ENCODE measurements around the gene BTNL2. TPM values are rescaled to one million over a fixed set of nuclear protein-coding genes. Genes with fewer than 3 reads are reported as not detected.
"Not testable (repeated sequence)": the region's sequence is repeated elsewhere in the genome, so short reads cannot be mapped to it uniquely, and the experiment has no call there.

BTNL2 gene
- total RNA-seq, 1 donor from 2014 or later, result not detected

DNA sequence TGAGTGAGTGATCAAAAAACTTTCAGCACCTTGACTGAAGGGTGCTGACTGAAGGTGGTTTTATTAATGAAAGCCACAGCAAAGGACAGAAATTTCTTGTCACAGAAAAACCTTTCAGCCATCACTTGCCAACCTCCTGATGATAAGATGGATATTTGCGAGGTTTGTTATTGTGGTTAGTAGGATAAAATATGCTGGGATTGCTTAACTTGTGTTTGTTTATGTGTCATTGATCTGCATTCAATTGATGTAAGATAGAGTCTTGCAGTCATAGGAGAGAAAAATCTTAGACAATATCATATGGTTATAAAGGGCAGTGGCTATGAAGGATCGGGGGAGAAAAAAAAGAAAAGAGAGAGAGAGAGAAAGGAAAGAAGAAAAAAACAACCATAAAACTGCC is 36.5 kb downstream of the BTNL2 start:
- DNase-seq (ENCODE audit: low spot score), result no peak

- DNase-seq (ENCODE audit: low spot score), result no peak
Measured at GRCh38 chr6:32369660-32370059, 37.3 kb downstream of the BTNL2 start.

DNA sequence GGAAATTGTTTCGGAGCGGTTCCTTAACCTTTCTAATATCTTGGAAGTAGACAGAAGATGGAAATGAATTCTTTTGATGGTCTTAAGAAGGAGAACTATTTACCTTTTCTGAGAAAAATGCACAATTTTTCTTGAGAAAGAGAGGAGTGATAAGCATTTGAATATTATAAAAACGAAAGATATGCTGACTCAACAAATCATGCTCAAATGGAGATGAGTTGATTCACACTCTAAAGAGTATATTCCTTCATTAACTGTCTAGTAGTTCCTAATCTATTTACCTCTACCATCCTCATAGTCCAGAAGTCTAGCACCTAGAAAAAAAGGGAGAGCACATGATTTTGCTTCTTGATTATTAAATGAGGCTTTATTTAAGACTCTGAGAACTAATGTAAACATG is 39.3 kb downstream of the BTNL2 start:
- no peak for DNase-seq (ENCODE audit: low spot score)

- DNase-seq (ENCODE audit: low spot score), result not testable (repeated sequence)
Measured at GRCh38 chr6:32359225-32359624, 47.8 kb downstream of the BTNL2 start.

- not testable (repeated sequence) for DNase-seq (ENCODE audit: low spot score)
Measured at GRCh38 chr6:32358548-32358947, 48.4 kb downstream of the BTNL2 start.

GRCh38 chr6:32355018-32355417 is 52.0 kb downstream of the BTNL2 start:
- DNase-seq (ENCODE audit: low spot score), result no peak

DNA sequence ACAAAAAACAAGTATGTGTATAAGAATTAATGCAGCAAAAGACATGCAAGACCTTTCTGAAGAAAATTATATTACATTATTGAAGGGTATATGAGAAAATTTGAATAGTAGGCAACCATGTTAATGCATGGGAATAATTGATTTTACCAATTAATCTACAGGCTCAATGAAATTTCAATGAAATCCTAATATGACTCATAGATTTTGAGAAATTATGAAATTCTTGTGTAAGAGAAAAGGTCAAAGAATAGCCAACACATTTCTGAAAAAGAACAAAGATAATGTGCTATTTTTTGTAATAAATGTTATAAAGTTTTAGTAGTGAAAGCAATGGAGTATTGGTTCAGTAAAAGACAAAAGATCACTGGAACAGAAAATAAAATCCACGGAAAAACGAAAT is 53.6 kb downstream of the BTNL2 start:
- no peak for DNase-seq (ENCODE audit: low spot score)

Other genes with a start within 250 kb of the BTNL2 start
- 15.5 TPM for gene EGFL8, start 242.6 kb downstream of the BTNL2 start, total RNA-seq
- gene AGPAT1, start 231.1 kb downstream of the BTNL2 start, total RNA-seq, result 39.9 TPM
- gene RNF5, start 228.8 kb downstream of the BTNL2 start, total RNA-seq, result 32.3 TPM
- gene AGER, start 222.9 kb downstream of the BTNL2 start, total RNA-seq, result 5.7 TPM
- 51.5 TPM for gene PBX2, start 217.0 kb downstream of the BTNL2 start, total RNA-seq
- 39.2 TPM for gene GPSM3, start 214.5 kb downstream of the BTNL2 start, total RNA-seq
- gene NOTCH4, start 183.1 kb downstream of the BTNL2 start, total RNA-seq, result 113 TPM
- gene TSBP1, start 35.3 kb downstream of the BTNL2 start, total RNA-seq, result not detected
- gene HLA-DRA, start 32.7 kb upstream of the BTNL2 start, total RNA-seq, result 174 TPM
- gene HLA-DRB5, start 123.1 kb upstream of the BTNL2 start, total RNA-seq, result 118 TPM
- gene HLA-DRB1, start 182.7 kb upstream of the BTNL2 start, total RNA-seq, result 133 TPM
- 12.7 TPM for gene HLA-DQA1, start 230.2 kb upstream of the BTNL2 start, total RNA-seq

All from mesenteric fat pad (tissue), 1 donor.